ENCODE measurements around the gene CALM1. TPM values are rescaled to one million over a fixed set of nuclear protein-coding genes. Genes with fewer than 3 reads are reported as not detected.

The CALM1 gene
- total RNA-seq, 1 experiment from 2014 or later, result 998 TPM

DNA sequence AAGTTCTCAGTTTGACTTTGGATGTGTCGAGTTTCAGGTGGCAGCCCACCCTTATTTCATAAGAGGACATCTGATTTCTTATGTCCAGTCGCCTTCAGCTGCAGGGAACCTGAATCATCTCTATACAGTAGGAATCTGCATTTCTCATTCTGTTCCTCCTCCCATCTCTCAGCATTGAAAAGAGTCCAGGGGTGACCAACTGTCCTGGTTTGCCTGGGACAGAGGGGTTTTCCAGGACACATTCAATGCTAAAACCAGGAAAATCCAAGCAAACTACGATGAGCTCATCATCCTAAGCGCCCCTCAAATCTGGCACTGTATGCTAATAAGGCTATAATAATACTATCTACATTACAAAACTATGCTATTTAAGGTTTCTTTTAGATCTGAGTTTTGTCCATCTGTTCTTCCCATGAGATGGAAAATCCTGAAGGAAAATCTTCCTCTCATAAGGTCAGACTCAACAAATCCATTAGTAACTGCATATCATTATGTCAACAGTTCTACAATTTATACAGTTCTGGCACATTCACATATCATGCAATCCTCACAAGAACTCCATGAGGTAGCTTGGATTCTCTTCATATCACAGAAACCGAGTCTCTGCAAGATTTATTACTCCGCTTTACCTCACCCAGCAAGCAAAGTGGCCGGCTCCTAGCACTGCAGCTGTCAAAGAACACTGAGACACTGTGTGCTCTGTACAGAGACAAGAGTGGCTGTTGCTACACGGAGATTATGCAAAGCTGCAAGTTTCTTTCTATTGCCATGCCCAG lies 15.6 kb upstream of the CALM1 start:
- Histone ChIP-seq H3K27me3 (replicated peaks; ENCODE audit: insufficient read depth, low read depth, low read length, poor library complexity) (no peaks in the 10 kb centered on the region), H3K27ac (ENCODE audit: low read depth, low read length, poor library complexity, severe bottlenecking) (no peak overlapping the region), H3K4me3 (ENCODE audit: low read depth, low read length, poor library complexity, severe bottlenecking) (no peak overlapping the region), H3K4me1 (ENCODE audit: insufficient read depth, low read length, poor library complexity, severe bottlenecking) (peaks cover 12% of the 10 kb centered on the region), H3K36me3 (ENCODE audit: insufficient read depth, low read length, poor library complexity, severe bottlenecking) (no peaks in the 10 kb centered on the region), H3K9me3 (ENCODE audit: low read depth, low read length, poor library complexity, severe bottlenecking) (no peaks in the 10 kb centered on the region)
- ChIA-PET CTCF (interaction anchor here (1.2 kb wide), 1 partner anchor 80 kb away, joined by 4 read pairs; no protein-coding TSS in a partner anchor), POLR2A (ENCODE audit: low non-redundant PET) (no interaction called here)
- TF ChIP-seq, protein P1, sequence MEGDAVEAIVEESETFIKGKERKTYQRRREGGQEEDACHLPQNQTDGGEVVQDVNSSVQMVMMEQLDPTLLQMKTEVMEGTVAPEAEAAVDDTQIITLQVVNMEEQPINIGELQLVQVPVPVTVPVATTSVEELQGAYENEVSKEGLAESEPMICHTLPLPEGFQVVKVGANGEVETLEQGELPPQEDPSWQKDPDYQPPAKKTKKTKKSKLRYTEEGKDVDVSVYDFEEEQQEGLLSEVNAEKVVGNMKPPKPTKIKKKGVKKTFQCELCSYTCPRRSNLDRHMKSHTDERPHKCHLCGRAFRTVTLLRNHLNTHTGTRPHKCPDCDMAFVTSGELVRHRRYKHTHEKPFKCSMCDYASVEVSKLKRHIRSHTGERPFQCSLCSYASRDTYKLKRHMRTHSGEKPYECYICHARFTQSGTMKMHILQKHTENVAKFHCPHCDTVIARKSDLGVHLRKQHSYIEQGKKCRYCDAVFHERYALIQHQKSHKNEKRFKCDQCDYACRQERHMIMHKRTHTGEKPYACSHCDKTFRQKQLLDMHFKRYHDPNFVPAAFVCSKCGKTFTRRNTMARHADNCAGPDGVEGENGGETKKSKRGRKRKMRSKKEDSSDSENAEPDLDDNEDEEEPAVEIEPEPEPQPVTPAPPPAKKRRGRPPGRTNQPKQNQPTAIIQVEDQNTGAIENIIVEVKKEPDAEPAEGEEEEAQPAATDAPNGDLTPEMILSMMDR (conservative IDR thresholded peaks at IDR 0.05; ENCODE audit: low read depth, low read length), result no peak
- no peak for TF ChIP-seq EZH2 (IDR thresholded peaks at IDR 0.05; ENCODE audit: borderline replicate concordance, low read depth, low read length, poor library complexity, severe bottlenecking)
- no TSS peak for BruUV-seq (replicated peaks)
- DNase-seq (ENCODE audit: low spot score), result no peak
- intact Hi-C loops (cut with micrococcal nuclease; ENCODE audit: unreplicated experiment), result no loop called here

DNA sequence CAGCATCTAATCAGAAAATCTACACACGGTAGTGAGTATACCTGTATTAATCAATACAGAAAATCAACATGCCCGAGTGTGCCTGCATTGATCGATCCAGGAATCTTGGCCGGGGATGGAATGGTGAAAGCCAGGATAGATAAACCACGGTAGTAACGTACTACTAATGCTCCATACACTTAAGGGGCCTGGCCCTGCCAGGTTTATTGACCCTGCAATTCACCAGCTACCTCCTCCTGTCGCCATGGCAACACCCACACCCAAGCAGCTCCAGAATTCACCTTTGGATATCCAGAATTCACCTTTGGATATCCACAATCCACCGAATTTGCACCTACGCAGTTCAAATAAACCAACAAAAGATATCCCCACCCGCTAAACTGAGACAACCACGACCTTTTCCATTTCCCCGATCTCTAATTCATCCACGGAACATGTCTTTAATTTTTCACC lies 14.8 kb upstream of the CALM1 start:
- Histone ChIP-seq H3K4me1 (ENCODE audit: insufficient read depth, low read length, poor library complexity, severe bottlenecking) (peaks cover 12% of the 10 kb centered on the region), H3K27me3 (replicated peaks; ENCODE audit: insufficient read depth, low read depth, low read length, poor library complexity) (no peaks in the 10 kb centered on the region), H3K4me3 (ENCODE audit: low read depth, low read length, poor library complexity, severe bottlenecking) (peak overlapping the region; percentile 60), H3K9me3 (ENCODE audit: low read depth, low read length, poor library complexity, severe bottlenecking) (no peaks in the 10 kb centered on the region), H3K36me3 (ENCODE audit: insufficient read depth, low read length, poor library complexity, severe bottlenecking) (no peaks in the 10 kb centered on the region), H3K27ac (ENCODE audit: low read depth, low read length, poor library complexity, severe bottlenecking) (peak overlapping the region; percentile 98)
- TF ChIP-seq EZH2 (IDR thresholded peaks at IDR 0.05; ENCODE audit: borderline replicate concordance, low read depth, low read length, poor library complexity, severe bottlenecking), result no peak
- TF ChIP-seq, protein P1 (conservative IDR thresholded peaks at IDR 0.05; ENCODE audit: low read depth, low read length), result no peak
- no TSS peak for BruUV-seq (replicated peaks)
- ChIA-PET POLR2A (ENCODE audit: low non-redundant PET) (interaction anchor here (0.5 to 0.6 kb wide), 2 partner anchors 10 to 12 kb away, joined by 4 read pairs; no protein-coding TSS in a partner anchor), CTCF (interaction anchor here (1.2 kb wide), 1 partner anchor 81 kb away, joined by 4 read pairs; no protein-coding TSS in a partner anchor)
- no peak for DNase-seq (ENCODE audit: low spot score)
- intact Hi-C loops (cut with micrococcal nuclease; ENCODE audit: unreplicated experiment), result loop anchor here (2.0 kb wide), 2 partner anchors 15 to 51 kb away; partner anchors contain the start of genes CALM1 and NRDE2

DNA sequence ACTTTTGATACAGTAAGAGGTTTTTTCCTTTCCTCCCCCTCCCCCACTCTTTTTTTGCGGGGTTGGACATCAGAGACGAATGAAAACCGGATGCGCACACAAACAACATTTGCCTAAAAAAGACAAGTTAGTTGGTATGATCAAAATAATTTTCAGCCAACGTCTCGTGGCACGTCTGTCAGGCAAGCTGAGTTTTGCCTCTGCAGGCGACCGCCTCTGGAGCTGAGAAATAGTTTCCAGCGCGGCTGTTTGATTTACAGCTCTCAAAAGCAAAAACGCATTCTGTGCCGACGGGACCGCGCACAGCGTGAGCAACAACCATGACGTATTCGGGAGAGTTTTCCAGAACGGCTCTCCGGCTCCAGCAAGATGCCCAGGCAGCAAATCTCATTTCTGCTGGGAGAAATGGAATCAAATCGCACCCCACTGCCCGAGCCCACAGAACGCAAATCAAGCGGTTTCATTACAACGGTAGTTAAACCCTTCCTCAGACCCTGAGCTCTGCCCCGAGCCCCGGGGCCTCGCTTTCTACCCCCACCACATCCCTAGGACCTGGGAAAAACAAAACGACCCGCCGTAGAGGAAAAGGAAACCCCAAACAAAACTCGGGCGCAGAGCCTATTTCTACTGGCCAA lies 14.2 kb upstream of the CALM1 start:
- BruUV-seq (replicated peaks), result TSS peak; percentile 84

More for the DNA sequence above, 14.2 kb upstream of the CALM1 start:
- CTCF ChIA-PET, result interaction anchor here (1.2 kb wide), 1 partner anchor 81 kb away, joined by 4 read pairs; no protein-coding TSS in a partner anchor
- POLR2A ChIA-PET (ENCODE audit: low non-redundant PET), result interaction anchor here (0.5 to 0.7 kb wide), 3 partner anchors 11 to 73 kb away, joined by 4 to 9 read pairs (median 4); no protein-coding TSS in a partner anchor
- Histone ChIP-seq H3K27ac (ENCODE audit: low read depth, low read length, poor library complexity, severe bottlenecking) (peak overlapping the region; percentile 98), H3K4me3 (ENCODE audit: low read depth, low read length, poor library complexity, severe bottlenecking) (peak overlapping the region; percentile 60), H3K9me3 (ENCODE audit: low read depth, low read length, poor library complexity, severe bottlenecking) (no peaks in the 10 kb centered on the region), H3K36me3 (ENCODE audit: insufficient read depth, low read length, poor library complexity, severe bottlenecking) (no peaks in the 10 kb centered on the region), H3K27me3 (replicated peaks; ENCODE audit: insufficient read depth, low read depth, low read length, poor library complexity) (no peaks in the 10 kb centered on the region), H3K4me1 (ENCODE audit: insufficient read depth, low read length, poor library complexity, severe bottlenecking) (peaks cover 16% of the 10 kb centered on the region)
- no peak for TF ChIP-seq EZH2 (IDR thresholded peaks at IDR 0.05; ENCODE audit: borderline replicate concordance, low read depth, low read length, poor library complexity, severe bottlenecking)
- TF ChIP-seq, protein P1 (conservative IDR thresholded peaks at IDR 0.05; ENCODE audit: low read depth, low read length), result no peak
- intact Hi-C loops (cut with micrococcal nuclease; ENCODE audit: unreplicated experiment), result loop anchor here (2.0 kb wide), 2 partner anchors 14 to 52 kb away; partner anchors contain the start of genes CALM1 and NRDE2
- peak; percentile 85 for DNase-seq (ENCODE audit: low spot score)

Measured in A673 (cell line).